Measurements from ENCODE around the gene YEATS4. TPM values are rescaled to one million over a fixed set of nuclear protein-coding genes. Genes with fewer than 3 reads are reported as not detected.

Gene YEATS4
- total and polyA plus RNA-seq, 9 of the 15 experiments (the other 6 are each of a cell fraction or from before 2014, with no cell fraction given), result 25.9 to 92.2 (median 49.2) TPM

DNA sequence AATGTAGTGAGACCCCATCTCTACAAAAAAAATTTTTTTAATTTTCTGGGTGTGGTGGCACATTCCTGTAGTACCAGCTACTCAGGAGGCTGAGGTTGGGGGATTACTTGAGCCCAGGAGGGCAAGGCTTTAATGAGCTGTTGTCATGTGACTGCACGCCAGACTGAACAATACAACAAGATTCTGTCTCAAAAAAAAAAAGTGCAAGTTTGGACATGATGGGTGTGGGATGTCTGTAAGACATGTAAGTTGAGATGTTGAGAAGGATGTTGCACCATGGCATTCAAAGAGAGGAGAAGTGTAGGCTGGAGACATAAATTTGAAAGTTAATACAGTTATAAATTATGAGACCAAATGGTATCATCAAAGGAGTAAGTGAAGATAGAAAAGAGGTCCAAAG is 23.5 kb downstream of the YEATS4 start:
- Histone ChIP-seq H3K9me3 (replicated peaks; ENCODE audit: control insufficient read depth, insufficient read depth, low read depth, low read length) (no peaks in the 10 kb centered on the region), H3K36me3 (ENCODE audit: control insufficient read depth, insufficient read depth, low read length) (peaks cover 55% of the 10 kb centered on the region), H2AFZ (ENCODE audit: low read depth, low read length) (no peak overlapping the region), H3K4me2 (ENCODE audit: insufficient read depth, low read length) (no peak overlapping the region), H3K9ac (ENCODE audit: insufficient read depth in 1 of 2, low read depth in 2 of 2, low read length in 2 of 2) (no peak overlapping the region), H3K4me1 (replicated peaks in 1 of 2; ENCODE audit: control insufficient read depth in 2 of 2, insufficient read depth in 2 of 2, low read length in 2 of 2) (no peaks in the 10 kb centered on the region; a peak in 1 of 5 replicates), H3K9me1 (ENCODE audit: control insufficient read depth, insufficient read depth, low read length) (no peaks in the 10 kb centered on the region), H3K4me3 (no peak overlapping the region), H3K79me2 (ENCODE audit: control insufficient read depth, insufficient read depth, low read length) (no peaks in the 10 kb centered on the region), H3K27ac (ENCODE audit: extremely low read depth, low read depth, low read length) (no peak overlapping the region), H4K20me1 (replicated peaks; ENCODE audit: control insufficient read depth, insufficient read depth, low read length) (no peaks in the 10 kb centered on the region), H3K27me3 (ENCODE audit: control insufficient read depth in 2 of 2, insufficient read depth in 2 of 2, low read length in 2 of 2) (no peaks in the 10 kb centered on the region)
- no peak for TF ChIP-seq ZNF124 (CRISPR knock-in tag; IDR thresholded peaks at IDR 0.05)
- TF ChIP-seq, protein P1, sequence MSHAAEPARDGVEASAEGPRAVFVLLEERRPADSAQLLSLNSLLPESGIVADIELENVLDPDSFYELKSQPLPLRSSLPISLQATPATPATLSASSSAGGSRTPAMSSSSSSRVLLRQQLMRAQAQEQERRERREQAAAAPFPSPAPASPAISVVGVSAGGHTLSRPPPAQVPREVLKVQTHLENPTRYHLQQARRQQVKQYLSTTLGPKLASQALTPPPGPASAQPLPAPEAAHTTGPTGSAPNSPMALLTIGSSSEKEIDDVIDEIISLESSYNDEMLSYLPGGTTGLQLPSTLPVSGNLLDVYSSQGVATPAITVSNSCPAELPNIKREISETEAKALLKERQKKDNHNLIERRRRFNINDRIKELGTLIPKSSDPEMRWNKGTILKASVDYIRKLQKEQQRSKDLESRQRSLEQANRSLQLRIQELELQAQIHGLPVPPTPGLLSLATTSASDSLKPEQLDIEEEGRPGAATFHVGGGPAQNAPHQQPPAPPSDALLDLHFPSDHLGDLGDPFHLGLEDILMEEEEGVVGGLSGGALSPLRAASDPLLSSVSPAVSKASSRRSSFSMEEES (CRISPR knock-in tag; IDR thresholded peaks at IDR 0.05), result peak; percentile 28; the same call in 1 of the 2 replicates
- no peak for FAIRE-seq
- no peak for DNase-seq (ENCODE audit: extremely low read depth in 1 of 4, low spot score in 3 of 4)
- in situ Hi-C loops (cut with MboI), result no loop called here
- POLR2A ChIA-PET, result interaction anchor here (1.3 kb wide), 1 partner anchor 56 kb away, joined by 3 read pairs; no protein-coding TSS in a partner anchor
- CTCF ChIA-PET (ENCODE audit: low intra/inter-chr PET ratio), result no interaction called here
- no TSS peak for BruUV-seq (replicated peaks)
- ATAC-seq, result no peak
- 94% methylated on average over 1 of the region's 1 CpG for WGBS (ENCODE audit: insufficient coverage, low coverage, missing lambda C conversion rate)
- intact Hi-C loops (cut with micrococcal nuclease), result no loop called here

- ChIA-PET POLR2A (interaction anchor here (0.6 to 2.2 kb wide), 4 partner anchors 8 to 90 kb away, joined by 3 to 8 read pairs (median 6); no protein-coding TSS in a partner anchor), CTCF (ENCODE audit: low intra/inter-chr PET ratio) (no interaction called here)
- Histone ChIP-seq H3K27me3 (ENCODE audit: control insufficient read depth in 2 of 2, insufficient read depth in 2 of 2, low read length in 2 of 2) (no peaks in the 10 kb centered on the region), H4K20me1 (replicated peaks; ENCODE audit: control insufficient read depth, insufficient read depth, low read length) (no peaks in the 10 kb centered on the region), H3K4me2 (ENCODE audit: insufficient read depth, low read length) (no peak overlapping the region), H2AFZ (ENCODE audit: low read depth, low read length) (no peak overlapping the region), H3K4me1 (replicated peaks in 1 of 2; ENCODE audit: control insufficient read depth in 2 of 2, insufficient read depth in 2 of 2, low read length in 2 of 2) (no peaks in the 10 kb centered on the region; a peak in 1 of 5 replicates), H3K9ac (ENCODE audit: insufficient read depth in 1 of 2, low read depth in 2 of 2, low read length in 2 of 2) (no peak overlapping the region), H3K27ac (ENCODE audit: extremely low read depth, low read depth, low read length) (no peak overlapping the region), H3K9me3 (replicated peaks; ENCODE audit: control insufficient read depth, insufficient read depth, low read depth, low read length) (no peaks in the 10 kb centered on the region), H3K4me3 (no peak overlapping the region), H3K9me1 (ENCODE audit: control insufficient read depth, insufficient read depth, low read length) (no peaks in the 10 kb centered on the region), H3K79me2 (ENCODE audit: control insufficient read depth, insufficient read depth, low read length) (no peaks in the 10 kb centered on the region), H3K36me3 (ENCODE audit: control insufficient read depth, insufficient read depth, low read length) (peaks cover 47% of the 10 kb centered on the region)
- no peak for DNase-seq (ENCODE audit: extremely low read depth in 1 of 4, low spot score in 3 of 4)
- no TSS peak for BruUV-seq (replicated peaks)
- no peak for TF ChIP-seq CEBPB (tag; IDR thresholded peaks at IDR 0.05)
- ATAC-seq, result no peak
- intact Hi-C loops (cut with micrococcal nuclease), result no loop called here
- FAIRE-seq, result peak; percentile 26
- in situ Hi-C loops (cut with MboI), result no loop called here
- 95% methylated on average over 3 of the region's 3 CpGs for WGBS (ENCODE audit: insufficient coverage, low coverage, missing lambda C conversion rate)
Measured at GRCh38 chr12:69385038-69385437, 25.5 kb downstream of the YEATS4 start.
